ENCODE results near the gene LIN37. TPM values are rescaled to one million over a fixed set of nuclear protein-coding genes. Genes with fewer than 3 reads are reported as not detected.

Gene LIN37
- total and polyA plus RNA-seq, 9 of the 15 experiments (the other 6 are each of a cell fraction or from before 2014, with no cell fraction given): 1.2 to 12.5 (median 8.6) TPM

DNA sequence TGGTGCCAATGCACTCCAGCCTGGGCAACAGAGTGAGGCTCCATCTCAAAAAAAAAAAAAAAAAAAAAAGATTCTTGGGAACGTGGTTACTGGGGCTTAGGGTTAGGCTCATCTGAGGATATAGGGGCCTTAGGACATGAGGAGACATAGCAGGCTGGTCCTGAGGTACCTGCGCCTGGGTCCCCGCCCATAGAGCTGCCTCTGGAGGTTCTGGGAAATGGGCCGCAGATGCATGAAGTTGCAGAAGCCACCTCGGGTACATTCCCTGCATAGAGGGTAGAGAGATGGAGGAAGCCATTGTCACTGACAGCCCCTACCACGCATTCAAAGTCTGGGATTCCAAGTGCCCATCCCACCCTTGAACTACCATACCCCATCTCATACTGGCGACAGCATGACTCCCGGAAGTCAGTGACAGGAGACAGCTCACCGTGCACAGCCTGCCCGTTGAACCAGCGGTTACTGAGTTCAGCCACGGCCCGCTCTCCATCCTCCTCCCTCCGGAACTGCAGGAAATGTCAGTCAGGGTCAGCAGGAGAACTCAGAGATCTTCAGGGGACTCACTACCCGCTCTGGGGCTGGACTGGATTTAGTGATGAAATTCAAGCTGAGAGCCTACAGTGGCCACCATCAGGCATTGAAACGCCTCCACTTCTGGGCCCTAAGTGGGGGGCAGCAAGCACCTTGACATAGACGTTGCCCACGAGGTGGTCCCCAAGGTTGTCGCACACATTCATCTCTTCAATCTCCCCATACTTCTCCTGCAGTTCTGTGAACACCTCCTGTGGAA is 4.5 kb upstream of the LIN37 start (continued):
- TF ChIP-seq RBM34 (IDR thresholded peaks at IDR 0.05; ENCODE audit: borderline replicate concordance, insufficient read depth, low read length) (no peak), JUNB (CRISPR knock-in tag; conservative IDR thresholded peaks at IDR 0.05) (no peak)

DNA sequence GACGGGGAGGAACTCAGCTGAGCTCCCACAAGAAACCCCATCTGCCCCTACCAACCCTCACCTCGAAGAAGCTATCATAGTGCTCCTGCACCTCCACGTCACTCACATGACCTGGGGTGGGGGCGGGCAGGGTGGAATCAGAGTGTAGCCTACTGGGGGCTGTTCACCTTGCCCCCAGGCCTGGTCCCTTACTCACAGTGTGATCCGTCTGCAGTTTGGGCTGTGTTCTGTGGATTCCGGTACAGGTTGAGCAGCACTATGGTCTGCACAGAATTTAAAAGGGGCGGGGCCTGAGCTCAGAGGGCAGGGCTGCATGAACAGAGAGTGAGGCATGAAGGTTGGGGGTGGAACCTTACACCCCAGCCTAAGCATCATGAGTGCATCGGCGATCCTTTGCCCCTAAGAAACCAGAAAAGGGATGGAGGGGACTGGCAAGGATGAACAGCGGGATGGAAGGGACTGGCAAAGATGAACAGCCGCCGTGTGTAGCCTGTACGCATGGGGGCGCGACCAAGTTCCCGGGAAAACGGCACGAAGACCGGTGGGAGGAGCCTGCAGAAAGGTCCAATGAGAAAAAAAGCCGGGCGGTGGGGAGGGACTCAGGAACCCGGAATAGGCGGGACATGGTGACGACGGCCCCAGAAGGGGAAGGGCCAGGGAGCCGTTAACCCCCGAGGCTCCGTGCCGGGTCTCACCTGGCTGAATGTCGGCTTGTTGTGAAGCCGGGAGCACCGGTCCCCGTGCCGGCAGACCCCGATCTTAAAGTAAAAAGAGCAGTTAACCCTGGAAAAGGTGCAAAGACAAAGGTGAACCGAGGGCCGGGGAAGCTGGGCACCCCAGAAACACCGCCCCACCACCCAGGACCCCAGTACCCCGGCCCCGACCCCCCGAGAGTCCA is 3.7 kb upstream of the LIN37 start:
- WGBS (ENCODE audit: insufficient coverage, low coverage, missing lambda C conversion rate): 6% methylated on average over 40 of the region's 41 CpGs
- H3K9me3 ChIP-seq (replicated peaks; ENCODE audit: control insufficient read depth, insufficient read depth, low read depth, low read length): no peaks in the 10 kb centered on the region
- H3K27me3 ChIP-seq (ENCODE audit: control insufficient read depth in 2 of 2, insufficient read depth in 2 of 2, low read length in 2 of 2): no peaks in the 10 kb centered on the region
- ChIA-PET CTCF (ENCODE audit: low intra/inter-chr PET ratio) (no interaction called here), POLR2A (interaction anchor here (0.6 to 1.9 kb wide), 6 partner anchors 8 to 400 kb away, joined by 3 to 12 read pairs (median 4); partner anchors contain the start of gene PROSER3)
- peak overlapping the region; percentile 99 for H3K27ac ChIP-seq (ENCODE audit: extremely low read depth, low read depth, low read length)
- peak overlapping the region; percentile 95 for H3K4me2 ChIP-seq (ENCODE audit: insufficient read depth, low read length)
- in situ Hi-C loops (cut with MboI) (no loop called here), intact Hi-C loops (cut with micrococcal nuclease) (loop anchor here (10.0 kb wide), 1 partner anchor 100 kb away; the partner anchor contains the start of genes COX6B1 and ETV2)
- H3K36me3 ChIP-seq (ENCODE audit: control insufficient read depth, insufficient read depth, low read length): peaks cover 19% of the 10 kb centered on the region; the same call in 1 of the 3 replicates
- H3K79me2 ChIP-seq (ENCODE audit: control insufficient read depth, insufficient read depth, low read length): peaks cover 16% of the 10 kb centered on the region
- H3K4me1 ChIP-seq (replicated peaks in 1 of 2; ENCODE audit: control insufficient read depth in 2 of 2, insufficient read depth in 2 of 2, low read length in 2 of 2): peaks cover 32 to 55% of the 10 kb centered on the region in 2 experiments; a peak in 4 of 5 replicates
- H3K9me1 ChIP-seq (ENCODE audit: control insufficient read depth, insufficient read depth, low read length): no peaks in the 10 kb centered on the region
- no peaks in the 10 kb centered on the region for H4K20me1 ChIP-seq (replicated peaks; ENCODE audit: control insufficient read depth, insufficient read depth, low read length)
- peak; percentile 73 for ATAC-seq
- FAIRE-seq: peak; percentile 46
- DNase-seq (ENCODE audit: extremely low read depth in 1 of 4, low spot score in 3 of 4): peak; percentile 83 to 97 (median 86)
- H2AFZ ChIP-seq (ENCODE audit: low read depth, low read length): peak overlapping the region; percentile 92
- peak overlapping the region; percentile 92 to 94 for H3K9ac ChIP-seq (ENCODE audit: insufficient read depth in 1 of 2, low read depth in 2 of 2, low read length in 2 of 2)
- TSS peak; percentile 67 for BruUV-seq (replicated peaks)
- H3K4me3 ChIP-seq: peak overlapping the region; percentile 92
- TF ChIP-seq TAF7 (tag; IDR thresholded peaks at IDR 0.05): peak; percentile 52; the same call in 1 of the 2 replicates
- TF ChIP-seq BHLHE40 (IDR thresholded peaks at IDR 0.05; ENCODE audit: low read length): 0 out of 2 replicates have a peak, but pooled peaks have one; percentile 24
- no peak for TF ChIP-seq ZFP30 (CRISPR knock-in tag; IDR thresholded peaks at IDR 0.05; ENCODE audit: borderline replicate concordance)
- TF ChIP-seq SRSF9 (IDR thresholded peaks at IDR 0.05; ENCODE audit: borderline replicate concordance, low read depth, low read length): no peak
- TF ChIP-seq, protein P1, sequence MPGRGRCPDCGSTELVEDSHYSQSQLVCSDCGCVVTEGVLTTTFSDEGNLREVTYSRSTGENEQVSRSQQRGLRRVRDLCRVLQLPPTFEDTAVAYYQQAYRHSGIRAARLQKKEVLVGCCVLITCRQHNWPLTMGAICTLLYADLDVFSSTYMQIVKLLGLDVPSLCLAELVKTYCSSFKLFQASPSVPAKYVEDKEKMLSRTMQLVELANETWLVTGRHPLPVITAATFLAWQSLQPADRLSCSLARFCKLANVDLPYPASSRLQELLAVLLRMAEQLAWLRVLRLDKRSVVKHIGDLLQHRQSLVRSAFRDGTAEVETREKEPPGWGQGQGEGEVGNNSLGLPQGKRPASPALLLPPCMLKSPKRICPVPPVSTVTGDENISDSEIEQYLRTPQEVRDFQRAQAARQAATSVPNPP (IDR thresholded peaks at IDR 0.05; ENCODE audit: borderline replicate concordance, insufficient read depth, insufficient read length): no peak
- TF ChIP-seq RFX7 (CRISPR knock-in tag; IDR thresholded peaks at IDR 0.05): no peak
- TF ChIP-seq HCFC1 (IDR thresholded peaks at IDR 0.05; ENCODE audit: low read depth, low read length): peak; percentile 35; the same call in 1 of the 2 replicates
- no peak for TF ChIP-seq GABPA (tag; conservative IDR thresholded peaks at IDR 0.05; ENCODE audit: low read depth)
- no peak for TF ChIP-seq MYBL2 (IDR thresholded peaks at IDR 0.05; ENCODE audit: low read depth)
- no peak for TF ChIP-seq MYBL2 (CRISPR knock-in tag; IDR thresholded peaks at IDR 0.05; ENCODE audit: borderline replicate concordance)
- no peak for TF ChIP-seq MEIS2 (IDR thresholded peaks at IDR 0.05; ENCODE audit: partially characterized antibody)
- TF ChIP-seq SETDB1 (IDR thresholded peaks at IDR 0.05; ENCODE audit: low read length): no peak
- TF ChIP-seq ZNF253 (CRISPR knock-in tag; conservative IDR thresholded peaks at IDR 0.05): no peak
- peak; percentile 39; the same call in 1 of the 2 replicates for TF ChIP-seq BRD4 (IDR thresholded peaks at IDR 0.05)
- no peak for TF ChIP-seq RAD51 (IDR thresholded peaks at IDR 0.05; ENCODE audit: borderline replicate concordance, low read depth)
- peak; percentile 36; the same call in 1 of the 2 replicates for TF ChIP-seq ZFX (CRISPR knock-in tag; IDR thresholded peaks at IDR 0.05)
- TF ChIP-seq CBX3 (IDR thresholded peaks at IDR 0.05; ENCODE audit: borderline replicate concordance in 1 of 2, low read length in 2 of 2): no peak

Measured in K562 (cell line).